Activated T-helper 1 cell treated with Interleukin-2 at 50 U/mL for 16 hours (primary cell): ENCODE measurements around the gene OR2Z1.

Source experiments
- DNase-seq: peaks from one replicate; pipeline ENCODE4 v3.0.0-alpha.2; 2020; ENCODE audit warnings: low read depth

The OR2Z1 gene, protein sequence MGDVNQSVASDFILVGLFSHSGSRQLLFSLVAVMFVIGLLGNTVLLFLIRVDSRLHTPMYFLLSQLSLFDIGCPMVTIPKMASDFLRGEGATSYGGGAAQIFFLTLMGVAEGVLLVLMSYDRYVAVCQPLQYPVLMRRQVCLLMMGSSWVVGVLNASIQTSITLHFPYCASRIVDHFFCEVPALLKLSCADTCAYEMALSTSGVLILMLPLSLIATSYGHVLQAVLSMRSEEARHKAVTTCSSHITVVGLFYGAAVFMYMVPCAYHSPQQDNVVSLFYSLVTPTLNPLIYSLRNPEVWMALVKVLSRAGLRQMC

GRCh38 chr19:8721334-8721733 is at the start of gene OR2Z1:
TSS of gene OR2Z1 (plus strand) at chr19:8721634. CDS start at chr19:8731029, 9,395 bp downstream.
- DNase-seq: no peak

- no peak for DNase-seq
Observed at GRCh38 chr19:8673276-8673891, 48.0 kb upstream of the OR2Z1 start.

DNA sequence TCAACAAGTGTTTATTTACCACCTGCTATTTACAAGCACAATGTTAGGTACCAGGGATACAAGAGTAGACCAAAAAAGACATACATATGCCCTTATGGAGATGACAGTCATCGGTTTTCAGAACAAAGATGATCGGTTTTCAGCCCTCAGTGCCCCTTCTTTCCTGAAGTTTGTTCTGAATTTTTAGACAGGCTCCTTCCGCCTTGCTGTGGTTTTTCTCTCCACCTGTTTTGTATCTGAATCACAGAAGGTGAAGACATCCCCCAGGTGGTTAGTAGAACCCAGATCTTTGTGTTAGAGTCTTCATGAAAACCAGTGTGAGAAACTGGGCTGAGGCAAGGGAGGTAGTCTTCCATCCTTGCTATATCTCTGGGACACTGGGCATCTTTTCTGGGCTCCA is 46.4 kb upstream of the OR2Z1 start:
- no peak for DNase-seq

- no peak for DNase-seq
Observed at GRCh38 chr19:8678244-8678807, 43.1 kb upstream of the OR2Z1 start.

DNA sequence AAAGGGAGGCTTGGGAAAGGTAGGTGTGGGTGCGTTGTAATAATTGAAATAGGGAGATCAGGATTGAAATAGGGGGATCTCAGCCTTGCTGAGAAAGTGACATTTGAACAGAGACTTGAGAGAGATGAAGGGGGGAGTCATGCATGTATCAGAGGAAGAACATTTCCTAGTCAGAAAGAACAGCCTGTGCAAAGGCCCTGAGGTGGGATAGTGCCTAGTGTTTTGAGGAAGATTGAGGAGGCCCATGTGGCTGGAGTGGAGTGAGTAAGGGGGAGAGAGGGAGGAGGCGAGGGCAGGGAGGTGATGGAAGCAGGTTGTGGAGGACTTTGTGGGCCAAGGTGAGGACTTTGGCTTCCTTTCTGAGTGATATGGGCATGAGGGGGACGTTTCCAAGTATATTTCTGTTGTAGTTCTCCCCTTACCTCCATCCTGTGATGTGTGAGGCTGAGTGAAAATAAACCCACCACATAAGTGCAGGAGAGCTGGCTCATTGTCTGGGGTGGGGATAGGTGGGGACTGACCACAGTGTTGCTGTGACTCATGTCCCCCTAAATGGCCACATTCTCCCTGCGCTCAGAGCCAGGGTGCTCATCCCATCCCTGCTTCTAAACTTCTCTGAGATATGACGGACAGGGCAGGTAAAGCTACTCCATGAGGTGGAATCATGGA is 40.6 kb upstream of the OR2Z1 start:
- no peak for DNase-seq

GRCh38 chr19:8681345-8682029 is 39.9 kb upstream of the OR2Z1 start:
- DNase-seq: no peak

GRCh38 chr19:8682472-8682871 is 39.0 kb upstream of the OR2Z1 start:
- DNase-seq: no peak

- no peak for DNase-seq
Observed at GRCh38 chr19:8682931-8683330, 38.5 kb upstream of the OR2Z1 start.

GRCh38 chr19:8684001-8684902 is 37.2 kb upstream of the OR2Z1 start:
- no peak for DNase-seq

DNA sequence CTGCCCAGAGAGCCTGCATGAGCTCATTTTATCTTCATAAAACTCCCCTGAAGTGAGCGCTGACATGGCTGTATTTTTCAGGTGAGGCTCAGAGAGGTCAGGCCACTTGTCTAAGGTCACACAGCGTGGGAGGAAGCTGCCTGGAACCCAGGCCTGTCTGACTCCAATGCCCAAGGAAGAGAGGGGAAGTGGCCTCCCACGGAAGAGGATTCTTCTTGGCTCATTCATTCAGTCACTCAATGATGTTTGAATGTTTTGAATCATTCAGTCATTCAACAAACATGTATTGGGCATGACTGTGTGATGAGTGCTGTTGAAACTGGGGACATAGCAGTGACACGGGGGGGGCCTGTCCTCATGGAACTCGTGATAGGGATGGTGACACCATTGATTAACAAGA is 34.9 kb upstream of the OR2Z1 start:
- DNase-seq: no peak

GRCh38 chr19:8688930-8689329 is 32.5 kb upstream of the OR2Z1 start:
- DNase-seq: no peak

GRCh38 chr19:8690753-8691539 is 30.5 kb upstream of the OR2Z1 start:
- DNase-seq: no peak

DNA sequence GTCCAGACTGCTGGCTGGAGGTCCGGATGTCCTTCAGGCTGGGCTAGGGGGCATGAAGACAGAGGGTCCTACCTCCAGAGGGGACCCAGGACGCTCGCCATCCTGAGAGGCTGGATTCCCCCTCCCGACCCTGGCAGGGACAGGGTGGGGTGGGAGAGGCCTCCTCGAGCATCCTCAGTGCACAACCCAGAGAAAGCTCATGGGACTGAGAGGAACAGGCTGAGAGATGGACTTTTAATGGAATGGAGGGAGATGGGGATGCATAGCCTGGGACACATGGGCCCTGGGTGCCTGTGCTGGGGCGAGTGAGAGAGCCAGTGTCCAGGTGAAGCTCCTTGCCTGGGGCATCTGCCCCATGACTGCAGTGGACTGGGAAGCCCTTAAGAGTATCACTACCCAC is 25.9 kb upstream of the OR2Z1 start:
- DNase-seq: no peak

- no peak for DNase-seq
Observed at GRCh38 chr19:8695911-8696310, 25.5 kb upstream of the OR2Z1 start.

DNA sequence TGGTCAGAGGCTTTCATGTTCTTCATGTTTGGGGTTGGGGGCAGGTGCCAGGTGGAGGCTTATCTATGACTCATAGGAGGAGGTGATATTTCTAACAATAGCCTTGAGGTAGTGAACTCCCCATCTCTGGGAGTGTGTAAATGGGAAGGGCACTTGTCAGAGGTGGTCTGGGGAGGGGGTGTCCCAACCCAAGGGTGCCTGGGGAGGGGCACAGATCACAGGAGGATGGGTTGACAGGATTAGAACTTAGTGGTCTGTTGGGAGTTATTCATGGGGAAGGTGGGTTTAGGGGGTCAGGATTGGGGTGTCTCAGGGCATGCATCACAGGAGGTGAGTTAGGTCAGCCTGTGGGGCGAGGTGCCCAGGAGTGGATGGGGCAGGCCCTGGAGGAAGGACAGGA is 24.4 kb upstream of the OR2Z1 start:
- DNase-seq: no peak

GRCh38 chr19:8697671-8698432 is 23.6 kb upstream of the OR2Z1 start:
- no peak for DNase-seq

DNA sequence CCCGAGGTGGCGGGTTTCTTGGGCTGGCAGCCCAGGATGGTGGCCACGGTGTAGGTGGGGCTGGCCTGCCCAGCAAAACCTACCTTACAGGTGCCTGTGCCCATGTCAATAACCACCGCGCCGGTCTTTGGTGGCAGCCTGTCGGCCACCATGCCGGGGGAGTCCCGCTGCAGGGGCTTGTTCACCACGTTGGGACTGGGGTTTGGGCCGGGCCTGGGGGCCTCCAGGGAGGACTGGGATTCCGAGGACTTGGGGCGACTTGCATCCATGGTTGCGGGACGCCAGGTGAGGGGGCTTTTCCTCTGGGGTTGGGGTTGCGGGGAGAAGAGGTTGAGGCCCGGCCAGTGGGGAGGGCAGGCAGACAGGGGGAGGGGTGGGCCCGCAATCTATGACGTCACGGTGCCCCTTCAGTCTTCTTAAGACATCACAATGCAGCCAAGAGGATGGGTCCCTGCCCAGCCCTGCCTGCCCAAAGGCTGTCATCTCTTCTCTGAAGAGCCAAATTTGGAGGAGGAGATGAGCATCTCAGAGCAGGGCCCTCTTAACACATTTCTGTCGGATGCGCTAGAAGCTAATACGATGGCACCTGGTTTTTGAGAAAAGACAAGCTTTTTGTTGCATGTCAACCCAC is 22.9 kb upstream of the OR2Z1 start, which contains the start of gene ACTL9:
ACTL9 (minus strand) TSS at position 363 of the 631 bp plus-strand sequence; CDS start at position 269, 94 bp downstream.
- no peak for DNase-seq

DNA sequence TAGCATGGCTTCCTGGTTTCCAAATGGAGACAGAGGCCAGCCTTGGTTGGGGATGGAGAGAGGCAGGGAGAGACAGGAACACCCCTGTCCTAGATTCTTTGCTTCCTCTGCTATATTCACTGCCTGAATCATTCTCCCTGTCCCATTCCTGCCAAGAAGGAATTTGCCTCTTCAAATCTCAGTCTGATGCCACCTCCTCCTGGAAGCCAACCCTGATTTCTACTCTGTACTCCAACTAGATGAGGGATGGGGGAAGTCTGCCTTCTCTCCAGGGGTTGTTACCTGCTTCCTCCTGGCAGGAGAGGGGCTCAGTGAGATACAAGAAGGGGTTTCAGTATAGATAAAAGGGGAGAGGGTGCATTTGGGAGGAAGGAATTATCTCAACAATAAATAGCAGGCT is 21.5 kb upstream of the OR2Z1 start:
- DNase-seq: no peak

DNA sequence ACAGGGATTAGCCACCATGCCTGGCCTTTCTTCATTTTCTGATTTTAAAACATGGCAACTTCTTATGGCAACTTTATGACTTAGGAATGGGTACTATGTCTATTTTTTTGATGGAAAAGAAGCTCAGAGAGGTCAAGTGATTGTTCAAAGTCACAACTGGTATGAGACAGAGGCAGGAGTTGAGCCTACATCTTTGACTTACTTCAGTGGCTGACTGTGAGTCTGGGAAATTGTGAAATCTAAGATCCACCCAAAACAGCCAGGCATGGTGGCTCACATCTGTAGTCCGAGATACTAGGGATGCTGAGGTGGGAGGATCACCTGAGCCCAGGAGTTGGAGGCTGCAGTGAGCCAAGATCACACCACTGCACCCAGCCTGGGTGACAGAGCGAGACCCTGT is 20.5 kb upstream of the OR2Z1 start:
- DNase-seq: no peak
